Activated CD8-positive, alpha-beta memory T cell treated with anti-CD3 and anti-CD28 coated beads for 48 hours (primary cell): ENCODE data around the gene CXCL16.

Source experiments
- DNase-seq, 3 experiments: peaks; one replicate each; pipeline ENCODE4 v3.0.0-alpha.2; 2020; ENCODE audit warnings: low read depth in 2 of 3, low spot score in 2 of 3

Gene CXCL16

DNA sequence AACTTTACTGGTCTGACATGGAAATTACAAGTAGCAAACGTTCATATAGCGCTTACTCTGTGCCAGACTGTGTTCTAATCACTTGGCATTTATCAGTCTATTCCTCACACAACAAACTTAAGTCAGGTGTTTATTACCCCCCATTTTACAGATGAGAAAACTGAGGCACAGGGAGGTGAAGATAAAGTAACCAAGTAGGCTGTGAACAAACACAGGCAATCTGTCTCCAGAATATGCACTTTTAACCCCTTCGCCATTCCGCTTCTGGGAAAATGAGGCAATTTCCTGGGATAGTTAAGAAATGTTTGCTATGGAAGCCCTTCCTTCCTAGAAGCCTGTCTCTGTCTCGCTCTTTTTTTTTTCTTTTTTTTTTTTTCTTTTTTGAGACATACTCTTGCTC is 12.2 kb upstream of the CXCL16 start:
- DNase-seq = no peak

DNA sequence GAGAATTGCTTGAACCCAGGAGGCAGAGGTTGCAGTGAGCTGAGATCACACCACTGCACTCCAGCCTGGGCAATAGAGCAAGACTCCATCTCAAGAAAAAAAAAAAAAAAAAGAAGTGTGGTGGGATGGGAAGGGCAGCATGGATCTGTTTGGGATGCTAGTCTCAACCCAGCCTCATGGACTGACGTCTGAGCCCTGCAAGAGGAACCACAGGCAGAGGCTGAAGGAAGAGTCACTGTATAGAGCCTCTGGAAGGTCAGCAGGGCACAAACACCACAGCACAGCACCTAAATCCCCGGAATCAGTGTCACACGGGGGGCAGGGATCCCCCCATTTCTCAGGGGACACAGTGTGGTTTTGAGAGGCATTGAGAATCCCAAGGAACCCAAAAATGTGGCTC is 10.9 kb upstream of the CXCL16 start:
- no peak for DNase-seq

DNA sequence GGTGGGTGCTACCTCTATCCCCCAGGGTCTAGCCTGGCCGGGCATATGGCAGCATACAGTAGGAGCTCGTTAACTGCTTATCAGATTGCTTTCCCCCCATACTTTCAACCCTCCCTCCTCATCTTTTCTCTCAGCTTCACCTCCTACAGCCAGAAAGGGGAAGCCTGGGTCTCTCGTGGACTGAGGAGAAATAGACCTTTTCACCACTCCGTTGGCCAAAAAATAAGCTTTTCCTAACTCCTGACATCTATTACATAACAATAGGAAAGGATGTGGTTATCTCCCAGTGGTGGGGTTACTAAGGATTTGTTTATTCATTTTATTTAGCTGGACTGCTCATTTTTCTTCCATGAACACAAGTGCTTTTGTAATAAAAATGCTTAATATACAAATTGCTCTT is 9.0 kb upstream of the CXCL16 start:
- no peak for DNase-seq

DNA sequence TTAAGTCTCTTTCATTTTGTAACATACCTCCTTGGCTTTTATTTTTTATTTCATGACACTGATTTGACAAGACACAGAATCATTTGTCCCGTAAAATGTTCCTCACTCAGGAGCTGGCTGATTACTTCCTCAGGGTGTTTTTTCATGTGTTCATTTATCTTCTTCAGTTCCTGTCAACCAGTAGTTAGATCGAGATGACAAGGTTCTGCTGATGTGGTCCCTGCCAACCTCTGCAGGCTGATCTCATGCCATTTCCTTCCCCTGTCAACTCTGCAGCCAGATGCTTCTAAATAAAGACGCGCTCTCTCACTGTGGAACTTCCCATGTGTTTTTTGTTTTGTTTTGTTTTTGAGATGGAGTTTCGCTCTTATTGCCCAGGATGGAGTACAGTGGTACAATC is 8.1 kb upstream of the CXCL16 start:
- no peak for DNase-seq

DNA sequence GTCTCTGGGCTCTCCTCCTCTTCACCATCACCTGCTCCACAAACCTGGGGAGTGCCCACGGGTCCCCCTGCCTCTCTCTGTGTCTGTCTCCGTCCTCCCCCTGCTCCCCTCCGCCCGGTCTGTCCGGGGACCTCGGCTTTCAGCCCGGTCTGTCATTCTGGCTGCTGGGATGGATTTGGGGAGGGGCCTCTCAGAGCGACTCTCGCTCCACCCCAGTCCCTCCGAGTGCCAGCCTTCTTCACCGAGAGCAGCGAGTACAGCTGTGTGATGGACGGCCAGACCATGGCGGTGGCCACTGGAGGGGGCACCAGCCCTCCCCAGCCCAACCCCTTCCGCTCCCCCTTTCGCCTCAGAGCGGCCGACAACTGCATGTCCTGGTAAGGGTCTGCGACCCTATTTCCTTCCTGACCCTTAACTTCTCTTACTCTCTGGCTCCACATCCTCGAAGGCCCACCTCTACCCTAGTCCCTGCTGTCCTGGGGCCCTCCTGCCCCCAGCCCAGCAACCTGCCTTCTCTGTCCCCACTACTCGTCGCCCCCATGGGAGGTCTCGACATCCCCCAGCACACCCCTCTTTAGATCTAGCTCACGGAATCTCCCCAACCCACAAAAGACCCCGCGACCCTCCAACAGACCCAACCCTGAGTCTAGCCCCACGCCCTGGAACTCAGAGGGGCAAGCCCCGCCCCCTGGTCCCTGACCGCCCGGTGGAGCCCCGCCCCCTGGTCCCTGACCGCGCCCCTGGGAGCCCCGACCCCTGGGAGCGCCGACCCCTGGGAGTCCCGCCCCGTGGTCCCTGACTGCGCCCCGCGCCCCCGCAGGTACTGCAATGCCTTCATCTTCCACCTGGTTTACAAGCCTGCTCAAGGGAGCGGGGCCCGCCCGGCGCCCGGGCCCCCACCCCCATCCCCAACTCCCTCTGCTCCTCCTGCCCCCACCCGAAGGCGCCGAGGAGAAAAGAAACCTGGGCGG is 5.6 kb upstream of the CXCL16 start:
- DNase-seq = no peak

DNA sequence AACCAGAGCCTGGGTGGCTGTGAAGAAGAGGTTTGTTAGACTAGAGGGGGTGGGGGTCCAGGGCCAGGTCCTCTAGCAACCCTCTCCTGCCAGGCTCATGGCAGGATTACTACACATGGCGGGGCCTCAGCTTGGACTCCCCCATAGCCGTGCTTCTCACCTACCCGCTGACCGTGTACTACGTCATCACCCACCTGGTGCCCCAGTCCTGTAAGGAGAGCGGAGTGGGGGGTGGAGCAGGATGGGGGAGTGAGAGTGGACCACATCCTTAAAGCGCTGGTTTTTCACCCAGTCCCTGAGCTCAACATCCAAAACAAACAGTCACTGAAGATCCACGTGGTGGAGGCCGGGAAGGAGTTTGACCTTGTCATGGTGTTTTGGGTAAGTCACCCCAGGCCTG is 4.2 kb upstream of the CXCL16 start:
- no peak for DNase-seq

DNA sequence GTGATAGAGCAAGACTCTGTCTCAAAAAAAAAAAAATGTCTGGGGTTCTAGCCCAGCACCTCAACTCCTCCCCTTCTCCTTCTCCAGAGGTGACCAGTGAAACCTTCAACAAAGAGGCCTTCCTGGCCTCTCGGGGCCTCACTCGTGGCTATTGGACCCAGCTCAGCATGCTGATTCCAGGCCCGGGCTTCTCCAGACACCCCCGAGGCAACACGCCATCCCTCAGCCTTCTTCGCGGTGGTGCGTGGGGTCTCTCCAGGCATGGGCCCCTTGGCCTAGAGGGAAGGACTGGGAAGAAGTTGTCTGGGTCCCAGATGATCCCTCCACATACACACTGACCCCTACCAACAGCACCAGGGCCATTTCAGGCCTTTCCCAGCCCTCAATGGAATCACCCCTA is 3.5 kb upstream of the CXCL16 start:
- DNase-seq = no peak

DNA sequence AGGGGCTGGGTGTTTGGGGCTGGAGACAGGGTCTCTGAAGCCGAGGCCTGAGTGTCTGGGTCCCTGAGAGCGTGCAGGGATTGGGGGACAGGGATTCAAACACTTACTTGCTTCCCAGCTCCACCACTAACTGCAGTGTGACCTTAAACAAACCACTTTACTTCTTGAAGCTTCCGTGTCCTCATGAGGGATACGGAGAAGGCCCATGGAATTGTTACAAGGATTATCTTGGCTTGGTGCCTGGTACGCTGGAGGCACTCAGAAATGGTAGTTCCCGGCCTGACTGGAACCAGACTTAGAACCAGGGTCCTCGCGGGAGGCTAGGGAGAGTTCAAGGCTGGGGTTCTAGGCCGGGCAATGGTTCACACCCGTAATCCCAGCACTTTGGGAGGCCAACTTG is 2.9 kb upstream of the CXCL16 start:
- no peak for DNase-seq

DNA sequence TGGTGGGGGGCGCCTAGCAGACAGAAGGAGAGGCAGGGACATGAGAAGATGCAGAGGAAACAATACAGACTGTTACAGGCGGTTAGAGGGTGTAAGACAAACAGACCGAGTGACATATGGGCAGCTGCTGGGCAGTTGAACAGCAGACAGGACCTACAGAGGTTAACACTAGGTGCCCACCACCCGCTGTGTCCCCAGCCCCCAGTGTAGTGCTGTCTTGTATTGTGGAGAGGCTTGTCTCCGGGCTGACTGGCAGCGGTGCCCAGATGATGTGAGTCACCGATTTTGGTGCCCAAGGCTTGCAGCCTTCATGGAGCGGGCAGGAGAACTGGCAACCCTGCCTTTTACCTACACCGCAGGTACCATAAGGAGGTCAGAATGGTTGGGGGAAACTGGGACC is 2.4 kb upstream of the CXCL16 start:
- DNase-seq = no peak

DNA sequence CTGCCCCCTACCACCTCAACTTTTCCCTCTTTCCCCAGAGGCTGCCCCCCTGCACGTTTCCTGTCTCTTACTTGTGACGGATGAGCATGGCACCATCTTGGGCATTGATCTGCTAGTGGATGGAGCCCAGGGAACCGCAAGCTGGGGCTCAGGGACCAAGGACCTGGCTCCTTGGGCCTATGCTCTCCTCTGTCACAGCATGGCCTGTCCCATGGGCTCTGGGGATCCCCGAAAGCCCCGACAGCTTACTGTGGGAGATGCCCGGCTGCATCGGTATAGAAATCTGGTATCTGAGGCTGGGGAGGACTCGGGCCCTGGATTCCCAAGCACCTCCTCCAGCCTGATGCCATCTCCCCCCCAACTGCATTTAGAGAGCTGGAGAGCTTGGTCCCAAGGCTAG is 1.8 kb upstream of the CXCL16 start:
- no peak for DNase-seq

DNA sequence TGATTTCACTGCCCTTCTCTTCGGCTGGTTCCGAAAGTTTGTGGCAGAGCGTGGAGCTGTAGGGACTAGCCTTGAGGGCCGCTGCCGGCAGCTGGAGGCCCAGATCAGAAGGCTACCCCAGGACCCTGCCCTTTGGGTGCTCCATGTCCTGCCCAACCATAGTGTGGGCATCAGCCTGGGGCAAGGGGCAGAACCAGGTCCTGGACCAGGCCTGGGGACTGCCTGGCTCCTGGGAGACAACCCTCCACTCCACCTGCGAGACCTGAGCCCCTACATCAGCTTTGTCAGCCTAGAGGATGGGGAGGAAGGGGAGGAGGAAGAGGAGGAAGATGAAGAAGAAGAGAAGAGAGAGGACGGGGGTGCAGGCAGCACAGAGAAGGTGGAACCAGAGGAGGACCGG is 856 bp upstream of the CXCL16 start:
- DNase-seq = no peak

DNA sequence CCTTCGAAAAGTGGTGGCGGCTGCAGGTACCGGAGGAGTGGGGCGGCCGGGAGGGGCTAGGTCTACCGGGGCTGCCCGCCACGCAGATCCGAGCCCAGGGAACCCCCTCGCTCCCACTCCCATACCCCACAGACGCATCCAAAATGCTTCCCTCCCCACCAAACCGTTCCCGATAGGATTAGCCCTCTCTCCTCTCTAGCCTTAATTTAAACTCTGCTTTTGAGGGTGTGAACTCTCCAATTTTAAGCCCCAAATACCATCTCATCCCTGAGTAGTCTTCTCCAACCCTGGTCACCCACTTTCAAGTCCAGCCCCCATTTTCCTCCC is 260 bp upstream of the CXCL16 start:
- DNase-seq = no peak

DNA sequence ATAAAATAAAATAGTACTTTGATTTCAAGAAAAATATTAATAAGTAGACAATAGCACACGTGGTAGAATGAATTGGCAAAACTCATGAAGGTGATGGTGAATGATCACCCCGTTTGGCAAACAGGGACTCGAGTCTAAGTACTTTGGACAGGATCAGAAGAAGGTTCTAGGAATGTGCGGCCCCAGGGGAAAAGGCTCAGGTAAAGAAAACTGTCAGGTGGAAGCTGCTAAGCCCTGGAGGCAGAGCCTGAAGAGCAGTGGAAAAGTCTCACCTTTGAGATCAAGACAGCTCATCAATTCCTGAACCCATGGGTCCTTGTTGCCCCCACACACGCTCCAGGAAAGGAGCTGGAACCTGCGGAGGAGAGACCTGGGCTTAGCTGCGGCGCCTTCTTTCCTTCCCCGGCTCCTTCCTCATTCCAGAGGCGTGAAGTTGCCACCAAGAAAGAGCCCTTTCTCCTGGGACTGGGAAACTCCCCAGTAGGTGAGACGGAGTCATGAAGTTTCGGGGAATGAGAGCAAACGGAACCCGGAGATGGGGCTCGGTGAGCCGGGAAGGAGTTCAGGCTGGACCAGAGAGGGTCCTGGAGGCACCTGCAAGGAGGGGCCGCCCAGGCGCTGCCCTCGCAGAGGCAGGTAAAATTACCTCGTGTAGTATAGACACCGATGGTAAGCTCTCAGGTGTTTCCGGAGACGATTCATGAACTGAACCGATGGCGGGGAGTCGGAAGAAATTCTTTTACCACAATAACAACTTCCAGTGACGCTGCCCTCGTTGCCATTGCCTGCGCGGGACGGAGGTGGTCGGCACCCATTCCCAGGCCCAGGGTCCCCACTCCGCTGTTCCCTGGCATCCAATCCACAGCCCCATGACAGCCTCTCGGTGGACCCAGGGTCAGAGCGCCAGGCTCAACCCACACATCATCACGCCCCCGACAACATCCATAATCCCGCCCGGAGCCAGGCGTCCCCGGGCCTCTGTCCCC is 1.3 kb downstream of the CXCL16 start:
- DNase-seq = no peak

DNA sequence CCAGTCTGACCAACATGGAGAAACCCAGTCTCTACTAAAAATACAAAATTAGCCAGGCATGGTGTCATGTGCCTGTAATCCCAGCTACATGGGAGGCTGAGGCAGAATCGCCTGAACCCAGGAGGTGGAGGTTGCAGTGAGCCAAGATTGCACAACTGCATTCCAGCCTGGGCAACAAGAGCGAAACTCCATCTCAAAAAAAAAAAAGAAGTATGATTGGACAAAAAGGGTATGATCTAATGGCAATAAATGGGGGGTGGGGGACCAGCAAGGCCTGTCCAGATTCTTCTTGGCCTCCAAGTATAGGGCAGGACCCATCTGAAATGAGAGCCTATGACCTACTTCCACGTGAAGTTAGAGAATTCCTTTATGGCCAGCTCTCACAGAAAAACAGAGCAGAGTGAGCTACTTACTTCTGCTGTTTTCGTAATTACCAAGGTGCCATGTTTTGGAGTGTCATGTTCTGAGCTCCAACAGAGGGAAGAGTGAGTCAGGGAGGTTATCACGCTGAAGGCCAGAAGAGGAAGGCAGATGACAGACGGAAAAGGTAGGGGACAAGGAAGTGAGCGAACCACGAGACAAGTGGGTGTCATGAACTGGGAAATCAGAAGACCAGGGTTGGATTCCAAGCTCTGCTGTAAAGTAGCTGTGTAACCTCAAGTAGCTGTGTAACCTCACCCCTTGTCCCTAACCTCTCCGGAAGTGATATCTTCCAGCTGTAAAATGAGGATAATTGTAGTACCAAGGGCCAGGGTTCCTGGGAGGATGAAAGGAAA is 3.7 kb downstream of the CXCL16 start:
- no peak for DNase-seq

DNA sequence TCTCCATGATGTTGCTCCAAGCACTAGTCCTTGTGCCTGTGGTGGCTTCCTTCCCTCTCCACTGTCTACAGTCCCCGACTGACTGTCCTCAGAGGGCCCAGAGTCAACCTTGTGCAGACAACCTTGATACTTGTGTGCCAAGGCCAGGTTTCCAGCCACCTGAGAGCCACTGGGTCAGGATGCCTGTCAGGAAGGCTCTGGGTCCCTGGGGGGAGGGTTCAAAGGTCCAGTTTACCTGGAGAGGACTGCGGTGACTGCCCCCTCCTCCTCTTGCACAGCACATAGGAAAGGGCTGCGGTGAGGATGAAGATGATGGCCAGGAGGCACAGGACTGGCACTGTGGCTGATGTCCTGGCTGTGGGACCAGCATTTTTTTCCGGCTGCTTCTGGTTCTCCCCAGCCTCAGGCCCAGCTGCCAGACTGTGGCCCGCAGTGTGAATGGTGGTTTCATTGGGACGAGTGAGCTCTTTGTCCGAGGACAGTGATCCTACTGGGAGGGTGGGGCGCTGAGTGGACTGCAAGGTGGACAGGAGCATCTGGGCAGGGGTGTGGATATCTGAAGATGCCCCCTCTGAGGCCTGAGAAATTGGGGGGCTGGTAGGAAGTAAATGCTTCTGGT is 4.8 kb downstream of the CXCL16 start:
- no peak for DNase-seq

DNA sequence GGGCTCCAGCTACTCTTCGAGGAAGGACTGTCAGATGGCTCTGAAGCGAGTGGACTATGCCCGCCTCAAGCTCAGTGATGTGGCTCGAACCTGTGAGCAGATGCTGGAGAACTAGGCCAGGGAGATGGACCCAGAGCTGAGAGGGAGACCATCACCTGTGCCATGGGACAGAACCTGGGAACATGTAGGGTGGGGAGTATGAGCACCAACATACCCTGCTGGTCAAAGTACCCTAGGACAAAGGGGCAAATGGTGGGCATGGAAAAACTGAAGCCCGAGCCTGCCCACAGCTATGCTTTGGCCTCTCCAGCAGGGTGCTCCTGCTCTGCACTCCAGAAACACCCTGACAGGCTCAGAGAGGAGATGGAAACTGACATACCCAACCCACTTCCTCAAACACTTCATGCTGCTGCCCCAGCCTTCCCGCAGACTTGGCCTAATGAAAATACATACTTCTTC is 6.6 kb downstream of the CXCL16 start:
- DNase-seq = no peak

DNA sequence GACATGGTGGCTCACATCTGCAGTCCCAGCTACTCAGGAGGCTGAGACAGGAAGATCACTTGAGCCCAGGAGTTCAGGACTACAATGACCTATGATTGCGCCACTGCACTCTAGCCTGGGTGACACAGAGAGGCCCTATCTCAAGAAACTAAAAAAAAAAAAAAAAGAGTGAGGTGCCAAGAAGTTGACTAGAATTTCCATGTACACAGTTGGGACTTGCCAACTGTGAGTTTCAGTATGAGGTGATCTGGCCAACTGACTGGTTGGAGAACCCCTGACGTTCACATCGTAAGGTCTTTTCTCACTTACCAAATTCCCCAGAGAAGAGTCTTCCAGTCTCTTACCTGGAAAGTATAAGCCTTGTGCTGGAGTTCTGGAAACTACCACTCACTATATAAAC is 11.6 kb downstream of the CXCL16 start:
- no peak for DNase-seq

DNA sequence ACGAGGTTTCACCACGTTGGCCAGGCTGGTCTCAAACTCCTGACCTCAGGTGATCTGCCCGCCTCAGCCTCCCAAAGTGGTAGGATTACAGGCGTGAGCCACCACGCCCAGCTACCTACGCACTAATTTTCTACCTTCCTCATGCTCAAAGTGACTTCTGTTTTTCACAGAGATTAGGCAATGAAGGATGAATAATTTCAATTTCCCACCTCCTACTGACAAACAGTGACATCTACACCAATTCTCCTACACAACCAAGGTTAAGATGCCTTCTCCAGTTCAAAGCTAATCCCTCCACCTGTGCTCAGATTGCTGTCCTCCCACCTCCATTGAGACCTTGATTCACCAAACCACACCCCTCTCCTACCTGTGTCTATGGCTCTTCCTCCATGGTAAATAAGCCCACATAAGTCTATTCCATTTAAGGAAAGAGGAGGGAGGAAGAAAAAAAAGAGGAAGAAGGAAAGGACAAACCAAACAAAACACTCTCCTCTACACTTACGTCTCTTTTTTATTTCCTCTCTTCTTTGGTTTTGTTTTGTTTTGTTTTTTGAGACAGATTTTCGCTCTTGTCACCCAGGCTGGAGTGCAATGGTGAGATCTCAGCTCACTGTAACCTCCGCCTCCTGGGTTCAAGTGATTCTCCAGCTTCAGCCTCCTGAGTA is 13.9 kb downstream of the CXCL16 start:
- no peak for DNase-seq

DNA sequence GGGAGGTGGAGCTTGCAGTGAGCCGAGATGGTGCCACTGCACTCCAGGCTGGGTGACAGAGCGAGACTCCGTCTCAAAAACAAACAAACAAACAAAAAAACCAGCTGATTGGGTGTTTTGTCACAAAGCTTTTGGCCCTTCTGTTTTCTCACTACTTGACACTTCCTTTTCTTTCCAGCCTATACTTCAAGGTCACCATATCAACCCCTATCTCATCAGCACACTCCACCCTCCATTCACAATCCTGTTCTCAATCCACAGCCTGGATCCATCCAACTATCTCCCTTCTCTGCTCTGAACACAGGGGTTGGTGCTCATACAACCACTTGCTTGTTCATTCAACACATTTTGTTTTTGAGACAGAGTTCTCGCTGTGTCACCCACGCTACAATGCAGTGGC is 15.1 kb downstream of the CXCL16 start:
- DNase-seq = no peak

DNA sequence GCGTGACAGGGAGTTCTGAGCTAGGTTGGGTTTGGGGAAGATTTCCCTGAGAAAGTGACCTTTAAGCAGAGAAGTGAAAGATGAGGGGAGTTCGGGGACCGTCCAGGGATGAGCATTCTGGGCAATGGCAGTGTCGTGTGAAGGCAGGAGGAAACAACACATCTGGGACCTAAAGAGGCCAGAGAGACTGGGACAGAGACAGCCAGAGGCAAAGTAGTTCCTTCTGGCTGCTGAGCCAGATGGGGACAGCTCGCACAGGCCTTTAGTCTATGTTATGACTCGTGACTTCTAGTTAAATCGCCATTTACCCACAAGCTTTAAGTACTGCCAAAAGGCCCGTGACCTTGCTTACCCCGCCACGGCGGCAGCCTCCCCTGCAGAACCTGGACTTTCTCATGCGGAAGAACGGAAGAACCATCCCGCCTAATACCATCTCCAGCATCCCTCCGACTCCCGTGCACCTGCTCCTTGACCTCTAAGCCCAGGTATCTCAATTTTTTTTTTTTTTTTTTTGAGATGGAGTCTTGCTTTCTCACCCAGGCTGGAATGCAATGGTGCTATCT is 17.0 kb downstream of the CXCL16 start:
- no peak for DNase-seq
